Hematopoietic multipotent progenitor cell treated with erythropoietin and hydrocortisone succinate and interleukin-3 and kit ligand, for 15 days (in vitro differentiated cells): ENCODE measurements around the gene FAM3A.

ENCODE experiments used
- DNase-seq: peaks from one replicate; pipeline ENCODE4 v3.0.0-alpha.2; 2015; ENCODE audit warnings: low spot score

FAM3A gene

DNA sequence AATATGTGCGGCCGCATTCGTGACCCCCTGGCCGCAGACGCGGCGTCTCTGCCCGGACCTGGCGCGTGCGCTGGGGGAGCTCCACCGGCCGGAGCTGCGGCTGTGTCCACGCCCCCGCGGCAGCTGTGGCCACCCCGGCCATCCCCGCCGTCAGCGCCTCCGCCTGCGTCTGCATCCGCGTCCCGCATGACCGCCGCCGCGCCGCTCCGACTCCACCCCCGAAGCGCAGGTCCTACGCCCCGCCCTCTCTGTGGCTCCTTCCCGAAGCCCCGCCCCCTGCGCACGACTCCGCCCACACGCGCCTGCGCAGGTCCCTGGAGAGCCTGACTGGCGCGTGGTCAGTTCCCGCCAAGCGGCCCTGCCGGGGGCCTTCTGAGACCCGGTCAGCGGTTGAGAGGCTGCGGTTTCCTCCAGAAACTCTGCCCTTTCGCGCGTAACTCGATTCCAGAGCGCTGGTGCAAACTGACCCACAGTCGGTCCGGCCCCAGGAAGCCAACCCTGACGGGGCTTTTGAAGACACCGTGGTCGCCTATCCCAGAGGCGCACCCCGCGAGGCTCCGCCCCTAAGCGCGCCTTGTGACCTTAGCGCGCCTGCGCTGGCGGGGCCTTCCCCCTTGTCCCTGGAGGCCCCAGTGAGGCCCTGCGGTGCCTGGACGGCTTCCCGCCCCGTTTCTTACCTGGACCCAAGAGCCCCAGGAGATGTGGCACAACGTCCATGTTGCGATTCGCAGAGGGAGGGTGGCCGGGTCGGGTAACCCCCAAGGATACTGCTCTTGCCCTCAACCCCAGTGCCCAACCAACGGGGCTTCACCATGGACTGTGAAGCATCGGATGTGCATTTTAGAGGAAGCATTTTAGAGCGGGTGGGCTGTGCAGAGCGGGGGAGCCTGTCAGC lies 37.1 kb downstream of the FAM3A start, which contains the start of gene LAGE3:
TSS of gene LAGE3 (minus strand) at position 554 of the 895 bp plus-strand sequence. CDS start at position 188, 366 bp downstream.
- peak; percentile 92 for DNase-seq

DNA sequence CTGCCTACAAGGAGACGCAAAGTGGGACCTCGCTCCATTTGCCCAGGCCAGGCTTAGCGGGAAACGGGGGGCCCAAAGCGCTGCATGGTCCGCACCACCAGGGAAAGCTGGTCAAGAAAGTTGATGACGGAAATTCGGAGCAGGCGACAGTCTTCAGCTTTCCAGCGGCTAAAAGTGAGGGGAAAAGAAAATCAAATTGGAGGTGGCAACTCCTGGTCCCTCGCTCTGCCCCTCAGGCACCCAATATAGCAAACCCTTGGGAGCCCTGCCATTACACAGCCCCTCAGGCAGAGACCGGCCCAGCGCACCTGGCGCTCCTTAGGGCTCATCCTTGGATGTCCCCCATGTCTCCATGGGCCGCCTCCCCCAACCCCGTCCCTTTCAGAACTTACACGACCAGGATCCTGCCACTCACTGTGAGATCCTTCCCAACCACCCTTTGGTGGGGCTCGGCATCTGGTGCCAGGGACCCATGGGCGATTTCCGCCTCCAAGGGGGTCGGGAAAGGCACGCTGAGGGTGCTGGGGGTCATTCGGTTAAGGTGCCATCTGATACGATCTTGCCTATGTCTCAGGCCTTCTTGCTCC lies 38.0 kb downstream of the FAM3A start:
- no peak for DNase-seq

DNA sequence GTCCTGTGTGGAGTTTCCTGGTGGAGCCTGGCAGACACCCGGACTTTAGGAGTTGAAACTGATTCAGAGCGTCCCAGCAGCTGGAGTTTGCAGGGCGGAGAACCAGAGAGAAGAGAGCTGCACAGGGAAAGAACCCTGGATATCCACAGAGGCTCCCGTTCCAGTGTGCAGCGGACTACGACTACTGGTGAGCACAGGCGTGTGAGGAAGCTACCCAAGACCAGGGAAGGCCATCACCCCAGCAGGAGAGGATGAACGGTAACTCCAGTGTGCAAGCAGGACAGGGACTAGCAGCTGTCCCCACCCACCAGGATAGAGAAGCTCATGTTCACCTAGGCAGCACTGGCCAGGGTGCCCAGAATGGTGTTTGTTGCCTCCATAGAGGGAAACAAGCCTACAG lies 39.2 kb downstream of the FAM3A start:
- DNase-seq: no peak

DNA sequence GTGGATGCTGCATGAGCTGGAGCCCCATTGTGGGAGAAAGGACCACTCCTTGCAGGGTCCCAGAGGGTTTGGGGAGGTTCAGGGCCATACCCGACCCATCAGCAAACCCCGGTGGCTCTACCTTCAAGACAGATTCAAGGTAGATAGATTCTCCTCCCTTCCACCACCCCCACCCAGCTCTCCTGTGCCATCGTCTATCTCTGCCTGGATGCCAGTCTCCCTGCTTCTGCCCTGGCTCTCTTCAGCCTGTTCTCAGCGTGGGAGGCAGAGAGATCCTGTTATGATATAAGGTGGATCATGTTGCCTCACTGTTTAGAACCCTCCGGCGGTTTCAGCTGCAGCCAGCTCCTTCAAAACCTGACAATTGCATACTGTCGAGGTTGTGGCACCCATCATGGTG lies 42.3 kb downstream of the FAM3A start:
- no peak for DNase-seq

DNA sequence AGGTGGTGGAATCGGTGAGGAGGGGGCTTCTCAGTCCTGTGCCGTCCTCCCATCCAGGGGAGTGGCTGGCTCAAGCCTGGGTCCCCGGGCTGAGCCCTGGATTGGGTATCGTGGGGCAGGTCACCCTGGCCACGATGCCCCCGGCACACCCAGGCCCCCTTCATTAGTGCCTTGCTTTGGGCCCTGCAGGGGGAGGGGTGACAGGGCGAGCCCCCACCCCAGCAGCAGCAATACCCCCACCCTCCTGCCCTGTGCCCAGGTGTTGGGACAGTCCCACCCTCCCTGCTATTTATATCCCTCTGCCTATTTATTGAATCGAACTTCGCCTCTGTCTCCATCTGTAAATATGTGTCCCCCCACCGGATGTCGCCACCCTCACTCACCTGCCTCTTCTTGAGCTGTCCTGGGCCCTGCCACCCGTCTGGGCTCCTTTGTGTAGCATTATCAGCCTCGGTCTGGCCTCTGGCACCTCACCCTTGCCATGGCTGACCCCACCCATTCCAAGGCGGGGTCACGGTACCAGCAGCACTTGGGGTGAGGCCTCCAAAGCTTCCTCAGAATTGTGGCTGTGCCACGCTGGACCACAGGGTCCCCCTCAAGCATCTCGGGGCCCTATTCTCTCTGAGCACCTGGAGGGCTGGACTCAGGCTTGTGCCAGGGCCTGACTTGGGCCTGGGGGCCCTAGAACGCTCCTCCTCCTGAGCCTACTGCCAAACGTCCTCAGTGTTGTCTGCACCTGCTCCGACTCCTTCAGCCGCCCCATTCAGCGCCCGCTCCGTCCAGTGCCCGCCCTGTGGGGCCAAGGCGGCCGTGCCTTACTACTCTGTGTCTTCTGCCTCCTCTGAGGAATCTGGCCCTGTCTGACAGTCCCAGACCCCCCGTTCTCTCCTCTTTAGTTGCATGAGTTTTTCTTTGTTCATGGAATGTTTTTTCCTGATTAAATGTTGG lies 43.1 kb downstream of the FAM3A start:
- peak; percentile 70 for DNase-seq

DNA sequence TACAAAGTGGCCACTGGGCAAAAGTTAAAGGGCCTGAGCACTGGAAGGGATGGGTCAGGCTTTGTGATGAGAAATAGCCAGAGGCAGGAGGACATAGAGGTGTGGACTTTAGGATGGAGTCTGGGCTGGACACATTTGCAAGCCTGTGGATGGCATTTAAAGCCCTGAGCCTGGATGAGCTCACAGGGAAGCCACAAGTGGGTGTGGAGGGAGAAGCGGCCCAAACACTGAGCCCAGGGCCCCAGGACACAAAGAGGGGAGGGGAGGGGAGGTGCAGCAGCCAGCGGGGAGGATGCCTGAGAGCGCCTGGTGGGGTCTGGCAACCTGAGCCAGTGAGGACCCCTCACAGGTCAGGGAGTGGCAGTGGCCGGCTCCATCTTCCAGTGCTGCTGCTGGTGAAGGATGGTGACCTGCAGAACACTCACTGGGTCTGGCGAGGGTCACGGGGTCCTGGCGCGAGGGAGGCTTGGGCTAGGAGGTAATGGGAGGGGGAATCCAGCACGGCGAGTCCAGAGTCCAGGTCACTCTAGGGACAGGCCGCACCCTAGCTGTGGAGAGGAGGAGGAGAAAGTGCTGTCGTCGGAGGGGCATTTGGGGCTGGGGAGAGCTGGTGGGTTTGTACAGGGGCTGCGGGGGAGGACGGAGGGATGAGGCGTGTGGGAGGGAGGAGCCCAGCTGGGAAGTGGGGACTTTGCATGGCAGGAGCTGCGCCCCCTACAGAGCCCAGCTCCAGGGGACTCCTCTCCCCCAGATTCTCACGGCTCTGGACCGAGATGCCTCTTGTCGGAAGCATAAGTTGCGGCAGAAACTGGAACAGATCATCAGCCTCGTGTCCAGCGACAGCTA lies 44.0 kb downstream of the FAM3A start:
- no peak for DNase-seq

DNA sequence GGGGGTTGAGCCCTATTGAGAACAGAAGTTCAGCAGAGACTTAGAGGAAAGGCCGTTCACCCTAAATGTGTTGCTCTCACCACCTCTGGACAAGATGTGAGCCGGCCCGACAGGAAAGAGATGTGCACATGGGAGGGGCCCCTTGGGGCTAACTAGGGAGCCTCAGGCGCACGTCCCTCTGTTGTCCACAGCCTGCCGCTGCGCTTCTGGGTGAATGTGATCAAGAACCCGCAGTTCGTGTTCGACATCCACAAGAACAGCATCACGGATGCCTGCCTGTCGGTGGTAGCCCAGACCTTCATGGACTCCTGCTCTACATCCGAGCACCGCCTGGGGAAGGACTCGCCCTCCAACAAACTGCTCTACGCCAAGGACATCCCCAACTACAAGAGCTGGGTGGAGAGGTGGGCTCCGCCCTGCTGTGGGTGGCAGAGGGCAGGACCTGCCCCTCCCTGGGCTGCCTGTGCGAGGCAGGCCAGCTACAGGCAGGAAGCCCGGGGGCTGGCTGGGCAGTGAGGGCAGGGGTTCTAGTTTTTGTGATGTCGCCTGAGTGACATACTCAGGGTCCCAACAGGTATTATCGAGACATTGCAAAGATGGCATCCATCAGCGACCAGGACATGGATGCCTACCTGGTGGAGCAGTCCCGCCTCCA lies 45.0 kb downstream of the FAM3A start:
- DNase-seq: no peak

DNA sequence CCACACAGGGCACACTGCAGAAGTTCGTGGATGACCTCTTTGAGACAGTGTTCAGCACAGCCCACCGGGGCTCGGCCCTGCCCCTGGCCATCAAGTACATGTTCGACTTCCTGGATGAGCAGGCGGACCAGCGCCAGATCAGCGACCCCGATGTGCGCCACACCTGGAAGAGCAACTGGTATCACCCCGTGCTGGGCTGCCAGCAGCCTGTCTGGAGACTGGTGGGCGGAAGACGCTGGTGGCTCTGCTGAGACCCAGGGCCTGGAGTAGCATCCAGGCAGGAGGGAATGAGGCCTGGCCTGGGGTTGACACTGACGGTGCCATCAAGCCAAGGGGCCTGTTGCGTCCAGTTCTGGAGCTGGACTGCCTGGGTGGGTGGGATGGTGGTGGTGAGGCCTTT lies 45.6 kb downstream of the FAM3A start:
- no peak for DNase-seq

GRCh38 chrX:154469880-154470279 lies 46.2 kb downstream of the FAM3A start:
- no peak for DNase-seq

- no peak for DNase-seq
These were observed 46.9 kb downstream of the FAM3A start for GRCh38 chrX:154469114-154469513.

DNA sequence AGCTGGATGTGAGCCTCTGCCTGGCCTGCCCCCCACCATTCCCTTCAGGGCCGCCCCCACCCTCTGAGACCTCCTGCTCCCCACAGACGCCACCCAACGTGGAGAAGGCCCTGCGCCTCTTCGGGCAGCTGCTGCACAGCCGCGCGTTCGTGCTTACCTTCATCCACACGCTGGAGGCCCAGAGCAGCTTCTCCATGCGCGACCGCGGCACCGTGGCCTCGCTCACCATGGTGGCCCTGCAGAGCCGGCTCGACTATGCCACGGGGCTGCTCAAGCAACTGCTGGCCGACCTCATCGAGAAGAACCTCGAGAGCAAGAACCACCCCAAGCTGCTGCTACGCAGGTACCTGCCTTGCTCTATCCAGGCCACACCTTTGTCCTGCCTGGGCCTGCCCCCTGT lies 47.8 kb downstream of the FAM3A start:
- DNase-seq: no peak

- DNase-seq: no peak
These were observed 48.5 kb downstream of the FAM3A start for GRCh38 chrX:154467556-154467955.

DNA sequence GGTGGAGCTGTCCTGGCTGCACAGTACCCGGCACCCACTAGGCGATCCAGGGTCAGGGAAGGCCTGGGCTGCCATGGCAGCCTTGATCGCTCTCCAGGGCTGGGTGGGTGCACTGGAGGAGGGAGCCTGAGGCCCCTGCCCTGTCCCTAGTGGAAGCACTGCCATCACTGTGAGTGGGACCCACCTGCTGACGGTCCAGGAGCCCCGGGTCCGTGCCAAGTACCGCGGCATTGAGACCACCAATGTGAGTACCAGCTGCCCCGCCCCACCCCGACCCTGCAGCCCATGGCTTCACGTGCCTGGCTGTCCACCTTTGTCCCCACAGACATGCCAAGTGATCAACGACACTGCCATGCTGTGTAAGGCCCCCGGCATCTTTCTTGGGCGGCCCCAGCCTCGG lies 49.1 kb downstream of the FAM3A start:
- no peak for DNase-seq

- DNase-seq: no peak
These were observed 50.0 kb downstream of the FAM3A start for GRCh38 chrX:154466036-154466435.

- DNase-seq: no peak
These were observed 50.4 kb downstream of the FAM3A start for GRCh38 chrX:154465601-154466000.

GRCh38 chrX:154464806-154465365 lies 51.1 kb downstream of the FAM3A start:
- DNase-seq: no peak

DNA sequence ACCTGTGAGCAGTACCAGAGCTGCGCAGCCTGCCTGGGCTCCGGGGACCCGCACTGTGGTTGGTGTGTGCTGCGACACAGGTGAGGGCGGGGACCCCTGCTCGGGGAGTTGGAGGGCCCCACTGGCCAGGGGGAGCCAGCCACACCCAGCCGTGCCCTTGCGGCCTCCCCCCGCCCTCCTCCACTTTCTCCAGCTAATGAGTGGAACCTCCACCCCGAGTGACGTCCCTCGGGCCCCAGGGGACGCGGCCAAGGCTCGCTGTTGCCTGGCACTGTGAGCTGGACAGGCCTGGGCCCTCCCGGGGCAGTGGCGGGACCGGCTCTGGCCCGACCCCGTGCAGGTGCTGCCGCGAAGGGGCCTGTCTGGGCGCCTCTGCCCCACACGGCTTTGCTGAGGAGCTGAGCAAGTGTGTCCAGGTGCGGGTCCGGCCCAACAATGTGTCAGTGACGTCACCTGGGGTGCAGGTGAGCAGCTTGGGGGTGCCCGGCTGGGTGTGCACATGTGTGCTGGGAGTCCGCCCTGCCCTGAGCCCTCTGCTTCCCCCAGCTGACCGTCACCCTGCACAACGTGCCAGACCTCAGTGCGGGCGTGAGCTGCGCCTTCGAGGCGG lies 52.3 kb downstream of the FAM3A start:
- DNase-seq: no peak

GRCh38 chrX:154462396-154462795 lies 53.6 kb downstream of the FAM3A start:
- DNase-seq: no peak

DNA sequence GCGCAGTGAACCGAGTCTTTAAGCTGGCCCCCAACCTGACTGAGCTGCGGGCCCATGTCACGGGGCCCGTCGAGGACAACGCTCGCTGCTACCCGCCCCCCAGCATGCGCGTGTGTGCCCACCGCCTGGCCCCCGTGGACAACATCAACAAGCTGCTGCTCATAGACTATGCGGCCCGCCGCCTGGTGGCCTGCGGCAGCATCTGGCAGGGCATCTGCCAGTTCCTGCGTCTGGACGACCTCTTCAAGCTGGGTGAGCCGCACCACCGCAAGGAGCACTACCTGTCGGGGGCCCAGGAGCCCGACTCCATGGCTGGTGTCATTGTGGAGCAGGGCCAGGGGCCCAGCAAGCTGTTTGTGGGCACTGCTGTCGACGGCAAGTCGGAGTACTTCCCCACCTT lies 55.7 kb downstream of the FAM3A start:
- DNase-seq: no peak

DNA sequence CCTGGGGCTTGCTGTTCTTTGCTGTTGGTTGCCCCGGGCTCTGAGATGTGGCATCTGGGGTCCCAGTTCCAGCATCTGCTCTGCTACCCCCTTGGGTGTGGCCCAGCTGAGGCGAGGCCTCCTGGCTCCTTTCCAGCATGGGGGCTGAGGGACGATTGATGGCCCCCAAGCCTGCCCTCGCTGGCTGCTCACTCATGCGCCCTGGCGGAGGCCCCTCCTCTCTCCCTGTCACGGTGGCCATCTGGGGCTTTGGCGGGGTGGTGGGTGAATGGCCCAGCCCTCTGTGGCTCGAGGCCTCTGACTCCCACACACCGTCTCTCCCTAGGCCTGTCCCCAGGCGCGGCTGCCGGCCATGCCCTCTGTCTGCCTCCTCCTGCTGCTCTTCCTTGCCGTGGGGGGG lies 56.2 kb downstream of the FAM3A start:
- DNase-seq: no peak
